ENCODE results near the gene PEPD.
A peak's percentile ranks its signal among the peaks of the same experiment; 100 is the strongest.

The PEPD gene

DNA sequence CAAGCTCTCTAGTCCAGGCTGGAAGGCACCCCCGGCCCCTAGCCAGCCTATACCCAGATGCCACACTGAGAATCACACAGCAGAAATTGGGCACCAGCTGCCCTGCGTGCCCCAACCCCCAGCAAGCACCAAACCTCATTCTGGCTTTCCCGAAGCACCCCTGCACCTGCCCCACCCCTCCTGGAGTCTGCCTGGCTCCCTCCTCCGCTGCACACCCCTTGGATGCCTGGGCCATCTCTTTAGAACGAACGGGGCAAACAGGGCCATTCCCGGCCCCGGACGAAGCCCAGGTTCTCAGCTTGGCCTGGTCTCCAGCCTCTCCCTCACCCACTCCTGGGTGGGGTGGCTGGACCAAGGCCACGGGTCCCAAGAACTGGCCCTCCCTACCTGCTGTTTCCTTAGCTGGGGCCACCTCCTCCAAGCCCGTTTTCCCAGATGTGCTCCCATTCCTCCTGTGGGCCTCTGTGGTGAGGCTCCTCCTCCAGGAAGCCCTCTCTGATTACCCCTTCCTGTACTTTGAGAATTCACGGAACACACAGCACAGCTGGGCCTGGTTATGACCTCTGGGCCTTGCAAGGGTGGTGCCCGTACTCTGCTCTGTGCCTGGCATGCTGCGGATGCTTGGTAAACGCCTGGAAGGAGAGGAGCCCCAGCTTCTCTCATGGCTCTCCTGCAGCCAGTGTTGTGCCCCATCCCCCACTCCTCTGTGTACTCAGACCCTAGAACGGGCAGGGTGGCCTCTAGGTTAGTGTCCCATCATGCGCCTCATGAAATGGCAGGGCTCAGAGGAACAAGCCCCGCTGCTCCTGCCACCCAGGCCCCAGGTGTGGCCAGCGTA lies 126.6 kb downstream of the PEPD start:
- TF ChIP-seq, protein P1, sequence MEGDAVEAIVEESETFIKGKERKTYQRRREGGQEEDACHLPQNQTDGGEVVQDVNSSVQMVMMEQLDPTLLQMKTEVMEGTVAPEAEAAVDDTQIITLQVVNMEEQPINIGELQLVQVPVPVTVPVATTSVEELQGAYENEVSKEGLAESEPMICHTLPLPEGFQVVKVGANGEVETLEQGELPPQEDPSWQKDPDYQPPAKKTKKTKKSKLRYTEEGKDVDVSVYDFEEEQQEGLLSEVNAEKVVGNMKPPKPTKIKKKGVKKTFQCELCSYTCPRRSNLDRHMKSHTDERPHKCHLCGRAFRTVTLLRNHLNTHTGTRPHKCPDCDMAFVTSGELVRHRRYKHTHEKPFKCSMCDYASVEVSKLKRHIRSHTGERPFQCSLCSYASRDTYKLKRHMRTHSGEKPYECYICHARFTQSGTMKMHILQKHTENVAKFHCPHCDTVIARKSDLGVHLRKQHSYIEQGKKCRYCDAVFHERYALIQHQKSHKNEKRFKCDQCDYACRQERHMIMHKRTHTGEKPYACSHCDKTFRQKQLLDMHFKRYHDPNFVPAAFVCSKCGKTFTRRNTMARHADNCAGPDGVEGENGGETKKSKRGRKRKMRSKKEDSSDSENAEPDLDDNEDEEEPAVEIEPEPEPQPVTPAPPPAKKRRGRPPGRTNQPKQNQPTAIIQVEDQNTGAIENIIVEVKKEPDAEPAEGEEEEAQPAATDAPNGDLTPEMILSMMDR (conservative IDR thresholded peaks at IDR 0.05; ENCODE audit: low read depth): no peak
- peak overlapping the region; percentile 86 for H3K27ac ChIP-seq
- ChIA-PET POLR2A (ENCODE audit: low non-redundant PET) (interaction anchor here (0.5 to 0.8 kb wide), 2 partner anchors 92 to 140 kb away, joined by 3 to 5 read pairs; no protein-coding TSS in a partner anchor), CTCF (interaction anchor here (0.6 to 2.0 kb wide), 5 partner anchors 12 to 174 kb away, joined by 3 to 12 read pairs (median 3); no protein-coding TSS in a partner anchor)
- DNase-seq (ENCODE audit: low spot score): no peak

DNA sequence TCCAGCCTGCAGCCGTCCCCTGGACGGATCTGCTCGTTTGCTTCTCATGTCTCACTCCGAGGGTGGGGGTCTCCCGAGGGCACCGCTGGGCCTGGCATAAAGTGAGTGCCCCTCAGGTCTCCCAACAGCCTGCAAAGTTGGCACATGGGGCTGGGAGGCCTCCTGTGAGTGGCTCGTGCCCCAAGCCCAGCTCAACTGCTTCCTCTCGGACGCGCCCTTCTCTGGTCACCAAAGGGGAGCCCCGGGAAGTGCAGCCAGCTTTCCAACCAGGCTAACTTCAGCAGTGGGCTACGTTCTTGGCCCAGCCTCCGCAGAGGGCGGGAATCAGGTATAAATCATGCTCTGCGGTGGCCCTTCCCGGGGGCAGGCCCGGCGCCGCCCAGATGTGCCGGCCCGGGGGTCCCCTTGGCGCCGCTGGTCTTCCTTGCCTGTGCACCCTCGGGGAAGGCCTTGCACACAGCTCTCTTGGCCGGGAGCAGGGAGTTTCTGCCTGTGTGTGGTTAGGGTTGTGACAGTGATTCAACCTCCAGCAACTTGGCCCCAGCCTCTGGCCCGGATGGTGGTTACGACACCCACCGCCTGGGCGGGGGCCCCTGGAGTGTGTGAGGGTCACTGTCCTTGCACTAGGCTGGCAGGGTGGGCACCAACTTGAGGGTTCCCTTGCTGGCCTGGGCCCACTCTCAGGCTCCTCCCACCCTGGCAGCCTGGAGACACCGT lies 127.4 kb downstream of the PEPD start:
- H3K27ac ChIP-seq: peak overlapping the region; percentile 86
- DNase-seq (ENCODE audit: low spot score): peak; percentile 66
- ChIA-PET CTCF (interaction anchor here (1.0 to 2.0 kb wide), 3 partner anchors 12 to 159 kb away, joined by 3 to 12 read pairs (median 6); no protein-coding TSS in a partner anchor), POLR2A (ENCODE audit: low non-redundant PET) (no interaction called here)
- TF ChIP-seq, protein P1 (conservative IDR thresholded peaks at IDR 0.05; ENCODE audit: low read depth): no peak

DNA sequence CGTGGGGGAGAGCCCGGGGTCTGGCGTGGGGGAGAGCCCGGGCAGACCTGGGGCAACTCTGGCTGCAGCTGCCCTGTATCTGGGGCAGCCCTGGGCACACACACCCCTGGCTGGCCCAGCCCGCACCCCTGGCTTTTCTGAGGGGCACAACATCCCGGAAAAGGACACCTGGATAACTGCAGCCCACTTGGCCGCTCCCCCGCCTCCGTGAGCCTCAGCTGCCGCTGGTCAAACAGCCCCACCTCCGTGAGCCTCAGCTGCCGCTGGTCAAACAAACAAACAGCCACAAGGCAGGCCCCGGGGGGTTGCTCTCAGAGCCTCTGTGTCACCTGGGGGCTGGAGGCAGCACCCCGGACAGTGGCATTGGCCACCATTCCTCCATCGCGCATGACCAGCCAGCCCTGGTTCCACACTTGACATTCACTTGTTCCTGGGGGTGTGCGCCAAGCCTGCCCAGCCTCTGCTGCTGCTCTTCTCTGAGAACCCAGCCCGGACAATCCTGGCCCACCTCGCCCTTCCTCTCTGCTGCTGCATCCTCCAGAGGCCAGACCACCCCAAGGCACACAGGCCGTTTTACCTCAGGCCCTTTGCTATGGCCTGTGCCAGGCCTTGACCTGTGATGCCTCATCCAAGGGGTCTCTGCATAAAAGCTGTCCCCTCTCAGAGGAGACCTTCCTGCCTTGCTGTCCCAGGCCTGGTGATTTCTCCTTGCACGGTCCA lies 128.1 kb downstream of the PEPD start:
- no peak for DNase-seq (ENCODE audit: low spot score)
- CTCF ChIA-PET: interaction anchor here (1.0 to 2.0 kb wide), 2 partner anchors 13 to 158 kb away, joined by 3 to 12 read pairs; no protein-coding TSS in a partner anchor
- TF ChIP-seq, protein P1 (conservative IDR thresholded peaks at IDR 0.05; ENCODE audit: low read depth): no peak
- POLR2A ChIA-PET (ENCODE audit: low non-redundant PET): no interaction called here
- H3K27ac ChIP-seq: peak overlapping the region; percentile 86

GRCh38 chr19:33392341-33393285 lies 129.0 kb downstream of the PEPD start:
- POLR2A ChIA-PET (ENCODE audit: low non-redundant PET): no interaction called here
- peak overlapping the region; percentile 86 for H3K27ac ChIP-seq
- no peak for DNase-seq (ENCODE audit: low spot score)
- TF ChIP-seq, protein P1 (conservative IDR thresholded peaks at IDR 0.05; ENCODE audit: low read depth): no peak
- CTCF ChIA-PET: interaction anchor here (0.6 kb wide), 3 partner anchors 150 to 649 kb away, joined by 3 to 7 read pairs (median 3); no protein-coding TSS in a partner anchor

GRCh38 chr19:33391631-33392249 lies 129.9 kb downstream of the PEPD start:
- no peak for DNase-seq (ENCODE audit: low spot score)
- TF ChIP-seq, protein P1 (conservative IDR thresholded peaks at IDR 0.05; ENCODE audit: low read depth): no peak
- ChIA-PET POLR2A (ENCODE audit: low non-redundant PET) (no interaction called here), CTCF (interaction anchor here (0.6 kb wide), 2 partner anchors 150 to 618 kb away, joined by 3 to 7 read pairs; no protein-coding TSS in a partner anchor)
- H3K27ac ChIP-seq: peak overlapping the region; percentile 74
